Prostate gland (tissue), 2 donors: ENCODE results near the gene NIM1K.

Experiments
- CTCF ChIP-seq, 4 experiments: fragments of 200-600 bp in 2 of 4; fragments of 450-650 bp in 2 of 4; sonication (generic) in 2 of 4; IDR thresholded peaks; 1 replicate in 3 of 4; 2 replicates in 1 of 4; pipeline ENCODE4 v1.5.1; 2016 to 2019; ENCODE audit warnings: antibody characterized with exemption in 4 of 4, mild to moderate bottlenecking in 2 of 4, moderate library complexity in 2 of 4
- POLR2AphosphoS5 ChIP-seq: sonication (generic); formaldehyde crosslinking; IDR thresholded peaks from one replicate; pipeline ENCODE4 v1.6.1; 2017; ENCODE audit warnings: antibody characterized with exemption

GRCh38 chr5:43315682-43316081 lies 123.7 kb downstream of the NIM1K start:
- no peak for TF ChIP-seq CTCF (IDR thresholded peaks at IDR 0.05)
- no peak for TF ChIP-seq POLR2AphosphoS5
